ENCODE results near the gene PAX4.

DNA sequence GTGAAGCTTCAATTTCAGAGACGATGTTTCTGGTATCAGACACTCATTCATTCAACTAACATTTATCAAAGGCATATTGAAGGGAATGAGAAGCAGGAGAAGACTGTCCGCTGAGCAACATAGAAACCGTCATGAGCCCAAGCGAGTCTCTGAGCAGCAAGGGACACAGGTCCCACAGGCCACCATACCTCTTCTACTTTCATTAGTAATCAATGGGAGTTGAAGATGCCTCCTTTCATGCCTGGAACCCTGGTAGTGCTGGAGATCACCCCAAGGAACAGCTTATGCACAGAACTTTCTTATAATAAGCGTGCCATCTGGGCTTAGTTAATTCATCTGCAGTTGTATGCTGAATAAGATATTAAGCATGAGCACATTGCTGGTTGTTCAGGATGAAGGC lies 1.2 kb downstream of the PAX4 start:
- TF ChIP-seq, protein P1, sequence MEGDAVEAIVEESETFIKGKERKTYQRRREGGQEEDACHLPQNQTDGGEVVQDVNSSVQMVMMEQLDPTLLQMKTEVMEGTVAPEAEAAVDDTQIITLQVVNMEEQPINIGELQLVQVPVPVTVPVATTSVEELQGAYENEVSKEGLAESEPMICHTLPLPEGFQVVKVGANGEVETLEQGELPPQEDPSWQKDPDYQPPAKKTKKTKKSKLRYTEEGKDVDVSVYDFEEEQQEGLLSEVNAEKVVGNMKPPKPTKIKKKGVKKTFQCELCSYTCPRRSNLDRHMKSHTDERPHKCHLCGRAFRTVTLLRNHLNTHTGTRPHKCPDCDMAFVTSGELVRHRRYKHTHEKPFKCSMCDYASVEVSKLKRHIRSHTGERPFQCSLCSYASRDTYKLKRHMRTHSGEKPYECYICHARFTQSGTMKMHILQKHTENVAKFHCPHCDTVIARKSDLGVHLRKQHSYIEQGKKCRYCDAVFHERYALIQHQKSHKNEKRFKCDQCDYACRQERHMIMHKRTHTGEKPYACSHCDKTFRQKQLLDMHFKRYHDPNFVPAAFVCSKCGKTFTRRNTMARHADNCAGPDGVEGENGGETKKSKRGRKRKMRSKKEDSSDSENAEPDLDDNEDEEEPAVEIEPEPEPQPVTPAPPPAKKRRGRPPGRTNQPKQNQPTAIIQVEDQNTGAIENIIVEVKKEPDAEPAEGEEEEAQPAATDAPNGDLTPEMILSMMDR (IDR thresholded peaks at IDR 0.05), result no peak
- no peak for TF ChIP-seq EZH2 (IDR thresholded peaks at IDR 0.05)

Data from neural progenitor cell (in vitro differentiated cells).